ENCODE measurements around the gene C17orf50.

The C17orf50 gene

DNA sequence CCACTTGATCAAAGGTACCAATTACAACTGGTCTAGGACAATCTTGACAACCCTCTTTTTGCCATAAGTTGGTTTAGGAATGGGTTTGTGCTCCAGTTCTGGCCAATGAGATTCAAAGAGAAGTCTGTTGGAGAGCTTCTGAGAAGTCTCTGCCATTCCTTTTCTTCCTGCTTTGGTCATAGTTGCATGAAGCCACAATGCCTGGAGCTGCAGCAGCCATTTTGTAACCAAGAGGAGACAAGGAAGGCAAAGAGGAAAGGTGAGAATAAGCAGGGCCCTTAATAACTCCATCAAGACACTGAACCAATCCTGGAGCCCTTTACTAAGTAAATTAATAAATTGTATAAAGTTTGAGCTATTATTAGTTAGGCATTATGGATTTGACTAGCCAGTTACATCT is 3.4 kb upstream of the C17orf50 start:
- no peak overlapping the region for H2AK5ac ChIP-seq (ENCODE audit: low read length)
- no peak overlapping the region for H3K9ac ChIP-seq (ENCODE audit: low read length)
- H3K36me3 ChIP-seq (ENCODE audit: control insufficient read depth, insufficient read depth, low read length): no peaks in the 10 kb centered on the region
- H3K4me1 ChIP-seq (ENCODE audit: control insufficient read depth, low read depth, low read length): no peaks in the 10 kb centered on the region
- H2BK120ac ChIP-seq (ENCODE audit: low read depth, low read length): no peak overlapping the region
- H3K4me3 ChIP-seq (ENCODE audit: low read length): no peak overlapping the region
- H2BK15ac ChIP-seq (replicated peaks; ENCODE audit: low read depth): no peak overlapping the region
- no peak overlapping the region for H4K8ac ChIP-seq (ENCODE audit: low read depth, low read length)
- H3K4me2 ChIP-seq (ENCODE audit: low read length): no peak overlapping the region
- H3K27me3 ChIP-seq (ENCODE audit: insufficient read depth, low read length, poor library complexity): no peaks in the 10 kb centered on the region
- H3K4ac ChIP-seq (ENCODE audit: low read depth, low read length): no peak overlapping the region
- H3K23ac ChIP-seq (ENCODE audit: low read length): no peak overlapping the region
- H4K5ac ChIP-seq (ENCODE audit: low read length): no peak overlapping the region
- no peak overlapping the region for H3K56ac ChIP-seq (ENCODE audit: low read length)
- no peak for DNase-seq
- H3K79me2 ChIP-seq (ENCODE audit: control insufficient read depth, insufficient read depth, low read length): no peaks in the 10 kb centered on the region
- no peak overlapping the region for H3K27ac ChIP-seq (ENCODE audit: low read depth, low read length)
- H3K18ac ChIP-seq (ENCODE audit: low read length): no peak overlapping the region
- no peak overlapping the region for H2BK5ac ChIP-seq (ENCODE audit: low read length)
- H3K79me1 ChIP-seq (ENCODE audit: low read length): no peaks in the 10 kb centered on the region

- H3K23ac ChIP-seq (ENCODE audit: low read length): no peak overlapping the region
- no peak overlapping the region for H3K4me2 ChIP-seq (ENCODE audit: low read length)
- DNase-seq: no peak
- no peak overlapping the region for H4K5ac ChIP-seq (ENCODE audit: low read length)
- no peak overlapping the region for H3K56ac ChIP-seq (ENCODE audit: low read length)
- H2BK5ac ChIP-seq (ENCODE audit: low read length): no peak overlapping the region
- no peaks in the 10 kb centered on the region for H3K27me3 ChIP-seq (ENCODE audit: insufficient read depth, low read length, poor library complexity)
- H3K4me3 ChIP-seq (ENCODE audit: low read length): no peak overlapping the region
- no peak overlapping the region for H3K18ac ChIP-seq (ENCODE audit: low read length)
- WGBS (ENCODE audit: extremely low coverage, insufficient coverage, low lambda C conversion rate): no CpG with 5 or more reads among the region's 5 CpGs
- no peak overlapping the region for H2AK5ac ChIP-seq (ENCODE audit: low read length)
- no peak overlapping the region for H4K8ac ChIP-seq (ENCODE audit: low read depth, low read length)
- no peaks in the 10 kb centered on the region for H3K4me1 ChIP-seq (ENCODE audit: control insufficient read depth, low read depth, low read length)
- H3K9ac ChIP-seq (ENCODE audit: low read length): no peak overlapping the region
- H3K79me2 ChIP-seq (ENCODE audit: control insufficient read depth, insufficient read depth, low read length): no peaks in the 10 kb centered on the region
- no peak overlapping the region for H2BK120ac ChIP-seq (ENCODE audit: low read depth, low read length)
- no peaks in the 10 kb centered on the region for H3K36me3 ChIP-seq (ENCODE audit: control insufficient read depth, insufficient read depth, low read length)
- no peaks in the 10 kb centered on the region for H3K79me1 ChIP-seq (ENCODE audit: low read length)
- H3K4ac ChIP-seq (ENCODE audit: low read depth, low read length): no peak overlapping the region
- no peak overlapping the region for H2BK15ac ChIP-seq (replicated peaks; ENCODE audit: low read depth)
- no peak overlapping the region for H3K27ac ChIP-seq (ENCODE audit: low read depth, low read length)
Observed at GRCh38 chr17:35761601-35762000, 914 bp downstream of the C17orf50 start.

GRCh38 chr17:35763767-35764122 is 3.1 kb downstream of the C17orf50 start:
- no peaks in the 10 kb centered on the region for H3K79me2 ChIP-seq (ENCODE audit: control insufficient read depth, insufficient read depth, low read length)
- no peak overlapping the region for H3K4ac ChIP-seq (ENCODE audit: low read depth, low read length)
- no peak overlapping the region for H2AK5ac ChIP-seq (ENCODE audit: low read length)
- no peak overlapping the region for H3K4me3 ChIP-seq (ENCODE audit: low read length)
- H4K5ac ChIP-seq (ENCODE audit: low read length): no peak overlapping the region
- no peak overlapping the region for H3K4me2 ChIP-seq (ENCODE audit: low read length)
- no peak overlapping the region for H2BK5ac ChIP-seq (ENCODE audit: low read length)
- H3K79me1 ChIP-seq (ENCODE audit: low read length): no peaks in the 10 kb centered on the region
- no peak overlapping the region for H3K27ac ChIP-seq (ENCODE audit: low read depth, low read length)
- WGBS (ENCODE audit: extremely low coverage, insufficient coverage, low lambda C conversion rate): no CpG with 5 or more reads among the region's 17 CpGs
- H3K9ac ChIP-seq (ENCODE audit: low read length): no peak overlapping the region
- H3K56ac ChIP-seq (ENCODE audit: low read length): no peak overlapping the region
- no peak overlapping the region for H2BK15ac ChIP-seq (replicated peaks; ENCODE audit: low read depth)
- H3K23ac ChIP-seq (ENCODE audit: low read length): no peak overlapping the region
- no peak overlapping the region for H3K18ac ChIP-seq (ENCODE audit: low read length)
- H3K4me1 ChIP-seq (ENCODE audit: control insufficient read depth, low read depth, low read length): no peaks in the 10 kb centered on the region
- H2BK120ac ChIP-seq (ENCODE audit: low read depth, low read length): no peak overlapping the region
- H3K36me3 ChIP-seq (ENCODE audit: control insufficient read depth, insufficient read depth, low read length): no peaks in the 10 kb centered on the region
- DNase-seq: no peak
- H3K27me3 ChIP-seq (ENCODE audit: insufficient read depth, low read length, poor library complexity): no peaks in the 10 kb centered on the region
- H4K8ac ChIP-seq (ENCODE audit: low read depth, low read length): no peak overlapping the region

DNA sequence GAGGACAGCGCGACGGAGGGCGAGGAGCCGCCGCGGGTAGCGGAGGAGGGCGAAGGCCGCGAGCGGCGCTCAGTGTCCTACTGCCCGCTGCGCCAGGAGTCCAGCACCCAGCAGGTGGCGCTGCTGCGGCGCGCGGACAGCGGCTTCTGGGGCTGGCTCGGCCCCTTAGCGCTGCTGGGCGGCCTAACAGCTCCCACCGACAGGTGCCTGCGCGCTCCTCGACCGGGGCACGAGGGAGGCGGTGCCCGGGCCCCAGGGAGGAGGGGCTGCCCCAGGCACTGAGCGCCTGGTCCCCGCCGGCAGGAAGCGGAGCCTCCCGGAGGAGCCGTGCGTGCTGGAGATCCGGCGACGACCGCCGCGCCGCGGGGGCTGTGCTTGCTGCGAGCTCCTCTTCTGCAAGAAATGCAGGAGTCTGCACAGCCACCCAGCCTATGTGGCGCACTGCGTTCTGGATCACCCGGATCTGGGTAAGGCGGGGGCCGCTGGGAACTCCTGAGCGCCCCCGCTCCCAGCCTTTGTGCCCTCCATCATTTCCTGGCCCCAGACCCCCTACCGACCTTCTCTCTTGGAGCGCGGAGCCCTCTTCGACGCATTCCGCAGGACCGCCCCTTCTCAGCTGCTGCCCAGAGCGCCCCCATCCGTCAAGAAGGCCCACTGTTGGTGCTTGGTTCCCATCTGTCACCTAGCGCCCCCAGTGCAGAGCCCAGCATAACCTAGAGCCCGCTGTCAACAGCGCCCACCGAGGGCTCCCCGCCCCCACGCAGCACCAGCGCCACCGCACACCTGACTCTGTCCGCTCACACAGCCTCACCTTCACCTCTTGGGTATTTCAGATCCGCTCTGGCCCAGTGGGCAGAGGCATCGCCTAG is 3.7 kb downstream of the C17orf50 start:
- Histone ChIP-seq H3K79me2 (ENCODE audit: control insufficient read depth, insufficient read depth, low read length) (no peaks in the 10 kb centered on the region), H3K56ac (ENCODE audit: low read length) (no peak overlapping the region), H2BK15ac (replicated peaks; ENCODE audit: low read depth) (no peak overlapping the region), H3K18ac (ENCODE audit: low read length) (no peak overlapping the region), H4K8ac (ENCODE audit: low read depth, low read length) (no peak overlapping the region), H2AK5ac (ENCODE audit: low read length) (no peak overlapping the region), H3K27me3 (ENCODE audit: insufficient read depth, low read length, poor library complexity) (no peaks in the 10 kb centered on the region), H3K4me2 (ENCODE audit: low read length) (peak overlapping the region; percentile 61), H4K5ac (ENCODE audit: low read length) (no peak overlapping the region), H3K79me1 (ENCODE audit: low read length) (no peaks in the 10 kb centered on the region), H3K4me1 (ENCODE audit: control insufficient read depth, low read depth, low read length) (no peaks in the 10 kb centered on the region), H3K36me3 (ENCODE audit: control insufficient read depth, insufficient read depth, low read length) (no peaks in the 10 kb centered on the region), H2BK120ac (ENCODE audit: low read depth, low read length) (no peak overlapping the region), H3K27ac (ENCODE audit: low read depth, low read length) (no peak overlapping the region), H3K9ac (ENCODE audit: low read length) (no peak overlapping the region), H2BK5ac (ENCODE audit: low read length) (no peak overlapping the region), H3K23ac (ENCODE audit: low read length) (no peak overlapping the region), H3K4me3 (ENCODE audit: low read length) (no peak overlapping the region), H3K4ac (ENCODE audit: low read depth, low read length) (no peak overlapping the region)
- no CpG with 5 or more reads among the region's 75 CpGs for WGBS (ENCODE audit: extremely low coverage, insufficient coverage, low lambda C conversion rate)
- DNase-seq: peak; percentile 97

GRCh38 chr17:35765086-35765710 is 4.5 kb downstream of the C17orf50 start:
- Histone ChIP-seq H3K27me3 (ENCODE audit: insufficient read depth, low read length, poor library complexity) (no peaks in the 10 kb centered on the region), H4K8ac (ENCODE audit: low read depth, low read length) (no peak overlapping the region), H3K4me1 (ENCODE audit: control insufficient read depth, low read depth, low read length) (no peaks in the 10 kb centered on the region), H3K56ac (ENCODE audit: low read length) (no peak overlapping the region), H2BK120ac (ENCODE audit: low read depth, low read length) (no peak overlapping the region), H3K23ac (ENCODE audit: low read length) (no peak overlapping the region), H3K4me2 (ENCODE audit: low read length) (no peak overlapping the region), H3K79me1 (ENCODE audit: low read length) (no peaks in the 10 kb centered on the region), H3K4me3 (ENCODE audit: low read length) (no peak overlapping the region), H2BK5ac (ENCODE audit: low read length) (no peak overlapping the region), H2AK5ac (ENCODE audit: low read length) (no peak overlapping the region), H3K4ac (ENCODE audit: low read depth, low read length) (no peak overlapping the region), H3K18ac (ENCODE audit: low read length) (no peak overlapping the region), H3K36me3 (ENCODE audit: control insufficient read depth, insufficient read depth, low read length) (no peaks in the 10 kb centered on the region), H3K9ac (ENCODE audit: low read length) (no peak overlapping the region), H2BK15ac (replicated peaks; ENCODE audit: low read depth) (no peak overlapping the region), H3K27ac (ENCODE audit: low read depth, low read length) (no peak overlapping the region), H4K5ac (ENCODE audit: low read length) (no peak overlapping the region), H3K79me2 (ENCODE audit: control insufficient read depth, insufficient read depth, low read length) (no peaks in the 10 kb centered on the region)
- DNase-seq: peak; percentile 44
- WGBS (ENCODE audit: extremely low coverage, insufficient coverage, low lambda C conversion rate): no CpG with 5 or more reads among the region's 11 CpGs
